ENCODE results near the gene TMED10. TPM values are rescaled to one million over a fixed set of nuclear protein-coding genes. Genes with fewer than 3 reads are reported as not detected.

TMED10 gene
- total and polyA plus RNA-seq, 10 donors, result 33.3 to 212 (median 171) TPM

- no peaks in the 10 kb centered on the region for H3K27me3 ChIP-seq (replicated peaks in 1 of 7)
- intact Hi-C loops (cut with DNase I; ENCODE audit: low total_unique reads), result no loop called here
- H3K9me3 ChIP-seq, result no peaks in the 10 kb centered on the region
- peaks cover 0 to 22% (median 10%) of the 10 kb centered on the region in 6 donors for H3K4me1 ChIP-seq
- WGBS, 5 donors, result 70 to 83% (median 71%) methylated on average over 2 of the region's 2 CpGs
- no peak for TF ChIP-seq POLR2A (IDR thresholded peaks at IDR 0.05)
- TF ChIP-seq, protein P1, sequence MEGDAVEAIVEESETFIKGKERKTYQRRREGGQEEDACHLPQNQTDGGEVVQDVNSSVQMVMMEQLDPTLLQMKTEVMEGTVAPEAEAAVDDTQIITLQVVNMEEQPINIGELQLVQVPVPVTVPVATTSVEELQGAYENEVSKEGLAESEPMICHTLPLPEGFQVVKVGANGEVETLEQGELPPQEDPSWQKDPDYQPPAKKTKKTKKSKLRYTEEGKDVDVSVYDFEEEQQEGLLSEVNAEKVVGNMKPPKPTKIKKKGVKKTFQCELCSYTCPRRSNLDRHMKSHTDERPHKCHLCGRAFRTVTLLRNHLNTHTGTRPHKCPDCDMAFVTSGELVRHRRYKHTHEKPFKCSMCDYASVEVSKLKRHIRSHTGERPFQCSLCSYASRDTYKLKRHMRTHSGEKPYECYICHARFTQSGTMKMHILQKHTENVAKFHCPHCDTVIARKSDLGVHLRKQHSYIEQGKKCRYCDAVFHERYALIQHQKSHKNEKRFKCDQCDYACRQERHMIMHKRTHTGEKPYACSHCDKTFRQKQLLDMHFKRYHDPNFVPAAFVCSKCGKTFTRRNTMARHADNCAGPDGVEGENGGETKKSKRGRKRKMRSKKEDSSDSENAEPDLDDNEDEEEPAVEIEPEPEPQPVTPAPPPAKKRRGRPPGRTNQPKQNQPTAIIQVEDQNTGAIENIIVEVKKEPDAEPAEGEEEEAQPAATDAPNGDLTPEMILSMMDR (IDR thresholded peaks at IDR 0.05 in 8 of 11, conservative IDR thresholded peaks at IDR 0.05 in 3 of 11), result no peak
- TF ChIP-seq POLR2AphosphoS5 (IDR thresholded peaks at IDR 0.05), result no peak
- no peaks in the 10 kb centered on the region for H3K36me3 ChIP-seq
- peak; percentile 0 for DNase-seq
- H3K27ac ChIP-seq, result no peak overlapping the region
- no peak overlapping the region for H3K4me3 ChIP-seq
These were observed 26.2 kb upstream of the TMED10 start for GRCh38 chr14:75202657-75203056.

GRCh38 chr14:75201087-75201486, 24.7 kb upstream of the TMED10 start:
- peaks cover 0 to 30% (median 16%) of the 10 kb centered on the region in 6 donors for H3K4me1 ChIP-seq
- H3K27me3 ChIP-seq (replicated peaks in 1 of 7), result no peaks in the 10 kb centered on the region
- no peak overlapping the region for H3K27ac ChIP-seq
- intact Hi-C loops (cut with DNase I; ENCODE audit: low total_unique reads), result no loop called here
- DNase-seq, result no peak
- 80 to 93% (median 83%) methylated on average over 6 of the region's 6 CpGs for WGBS, 5 donors
- H3K36me3 ChIP-seq, result no peaks in the 10 kb centered on the region
- no peak overlapping the region for H3K4me3 ChIP-seq
- H3K9me3 ChIP-seq, result no peaks in the 10 kb centered on the region
- TF ChIP-seq POLR2A (IDR thresholded peaks at IDR 0.05), result no peak
- TF ChIP-seq POLR2AphosphoS5 (IDR thresholded peaks at IDR 0.05), result no peak
- TF ChIP-seq, protein P1 (IDR thresholded peaks at IDR 0.05 in 8 of 11, conservative IDR thresholded peaks at IDR 0.05 in 3 of 11), result no peak

- H3K9me3 ChIP-seq, result no peaks in the 10 kb centered on the region
- WGBS, 5 donors, result 68 to 88% (median 79%) methylated on average over 4 of the region's 4 CpGs
- TF ChIP-seq POLR2AphosphoS5 (IDR thresholded peaks at IDR 0.05) (no peak), POLR2A (IDR thresholded peaks at IDR 0.05) (no peak)
- TF ChIP-seq, protein P1 (IDR thresholded peaks at IDR 0.05 in 8 of 11, conservative IDR thresholded peaks at IDR 0.05 in 3 of 11), result no peak
- no peak overlapping the region for H3K4me3 ChIP-seq
- H3K27me3 ChIP-seq (replicated peaks in 1 of 7), result no peaks in the 10 kb centered on the region
- H3K4me1 ChIP-seq, result peaks cover 0 to 26% (median 12%) of the 10 kb centered on the region in 6 donors
- intact Hi-C loops (cut with DNase I; ENCODE audit: low total_unique reads), result no loop called here
- H3K36me3 ChIP-seq, result no peaks in the 10 kb centered on the region
- H3K27ac ChIP-seq, result no peak overlapping the region
- DNase-seq, result peak; percentile 40
These were observed 24.0 kb upstream of the TMED10 start for GRCh38 chr14:75200451-75200850.

DNA sequence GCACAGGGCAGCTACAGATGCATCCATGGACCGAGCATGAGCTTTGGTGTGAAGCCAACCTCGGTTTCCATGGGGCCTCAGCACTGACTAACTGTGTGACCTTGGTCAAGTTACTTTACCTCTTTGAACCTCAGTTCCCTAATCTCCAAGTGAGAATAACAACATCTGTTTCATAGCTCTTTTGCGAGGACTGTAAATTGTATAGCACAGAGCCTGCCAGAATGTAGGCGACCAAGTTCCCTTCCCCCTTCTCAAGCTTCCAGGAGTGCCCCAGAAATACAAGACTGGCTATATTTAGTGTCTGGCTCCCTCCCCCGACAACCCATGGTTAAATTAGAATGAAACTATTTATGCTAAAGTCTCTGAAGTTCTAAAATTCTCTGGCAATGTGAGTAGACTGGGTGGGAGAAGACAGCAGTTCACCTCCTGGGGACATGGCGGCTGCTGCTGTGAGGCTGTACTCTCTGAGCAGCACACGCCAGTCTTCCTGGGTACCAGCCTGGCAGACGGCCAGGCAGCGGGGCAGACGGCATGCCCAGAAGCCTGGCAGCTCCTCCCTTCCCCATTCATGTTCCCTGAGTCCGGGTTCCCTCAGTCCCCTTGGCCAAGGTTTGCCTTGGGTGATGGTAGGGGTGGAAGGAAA, 22.0 kb upstream of the TMED10 start:
- Histone ChIP-seq H3K36me3 (no peaks in the 10 kb centered on the region), H3K4me1 (peaks cover 0 to 24% (median 10%) of the 10 kb centered on the region in 6 donors), H3K4me3 (no peak overlapping the region), H3K9me3 (no peaks in the 10 kb centered on the region), H3K27me3 (replicated peaks in 1 of 7) (no peaks in the 10 kb centered on the region), H3K27ac (peak overlapping the region in 1 of 8 donors; percentile 40)
- 56 to 67% (median 58%) methylated on average over 11 of the region's 11 CpGs for WGBS, 5 donors
- DNase-seq, result no peak
- TF ChIP-seq POLR2AphosphoS5 (IDR thresholded peaks at IDR 0.05) (peak in 1 of 3 donors; percentile 11), POLR2A (IDR thresholded peaks at IDR 0.05) (no peak)
- TF ChIP-seq, protein P1 (IDR thresholded peaks at IDR 0.05 in 8 of 11, conservative IDR thresholded peaks at IDR 0.05 in 3 of 11), result no peak
- intact Hi-C loops (cut with DNase I; ENCODE audit: low total_unique reads), result no loop called here

All from spleen (tissue), 11 donors.